Neural crest cell (in vitro differentiated cells): ENCODE results near the gene NR3C2. TPM values are rescaled to one million over a fixed set of nuclear protein-coding genes. Genes with fewer than 3 reads are reported as not detected.

ENCODE experiments used
- DNase-seq: peaks from one replicate; pipeline ENCODE4 v3.0.0; 2021; ENCODE audit warnings: low read depth, mixed read lengths, low spot score
- H3K27ac Mint-ChIP-seq: one replicate; pipeline ENCODE4 v1.8.0; 2021; ENCODE audit warnings: mild to moderate bottlenecking, mixed read lengths; ENCODE audit not compliant: unreplicated experiment
- H3K27me3 Mint-ChIP-seq: 2 replicates; pipeline ENCODE4 v1.8.0; 2021; ENCODE audit warnings: low read depth, mild to moderate bottlenecking, mixed read lengths
- H3K36me3 Mint-ChIP-seq: 2 replicates; pipeline ENCODE4 v1.8.0; 2021; ENCODE audit warnings: low read depth, mild to moderate bottlenecking, mixed read lengths
- H3K4me1 Mint-ChIP-seq: 2 replicates; pipeline ENCODE4 v1.8.0; 2021; ENCODE audit warnings: mixed read lengths
- H3K4me3 Mint-ChIP-seq: one replicate; pipeline ENCODE4 v1.8.0; 2021; ENCODE audit warnings: mild to moderate bottlenecking, mixed read lengths
- H3K9me3 Mint-ChIP-seq: 2 replicates; pipeline ENCODE4 v1.8.0; 2021; ENCODE audit warnings: mixed read lengths
- total RNA-seq: library from RNA; stranded (reverse); gene quantifications from 2 replicates; pipeline ENCODE4 v1.2.1, GENCODE V29; 2021
- TF ChIP-seq, protein P1 (sequence below): fragments of 200-600 bp; sonication (generic); conservative IDR thresholded peaks from 2 replicates; pipeline ENCODE4 v1.5.0; 2021; ENCODE audit warnings: antibody characterized with exemption, mild to moderate bottlenecking

The NR3C2 gene
- total RNA-seq, 1 donor from 2014 or later: 0.21 TPM

DNA sequence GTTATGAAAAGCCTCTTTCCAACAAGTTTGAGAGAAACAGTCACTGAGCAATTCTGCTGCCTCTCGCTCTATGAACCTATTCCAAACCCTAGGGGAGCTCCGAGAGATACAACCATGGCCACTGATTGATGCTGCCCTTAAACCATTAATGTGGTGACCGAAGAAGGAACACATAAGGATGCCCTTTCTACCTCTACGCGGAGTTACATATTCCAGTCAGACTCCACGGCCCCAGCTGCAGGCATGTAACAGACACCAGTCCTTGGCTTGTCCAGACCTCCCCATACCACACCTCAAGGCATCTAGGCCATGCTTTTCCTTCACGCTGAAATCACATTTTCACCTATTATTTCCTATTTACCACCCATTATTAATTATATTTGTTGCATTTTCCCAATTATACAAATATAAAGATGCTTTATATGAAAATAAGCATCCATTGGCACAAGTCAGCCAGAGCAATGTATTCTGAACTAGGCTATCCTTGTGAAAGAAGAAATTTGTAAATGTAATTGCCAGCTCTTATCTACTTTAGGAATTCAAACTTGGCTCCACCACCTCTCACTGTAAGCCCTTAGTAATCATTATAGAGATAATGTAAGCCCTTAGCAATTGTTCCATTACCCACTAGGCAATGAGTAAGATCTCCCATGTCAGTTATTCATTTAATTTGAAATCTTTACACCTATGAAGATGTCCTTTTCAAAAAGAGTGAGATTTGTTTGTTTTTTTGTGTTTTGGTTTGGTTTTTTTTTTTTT, 338.4 kb downstream of the NR3C2 start:
- Mint-ChIP-seq H3K4me1 (peaks cover 16% of the 10 kb centered on the region), H3K4me3 (no peak overlapping the region), H3K36me3 (peaks cover 2% of the 10 kb centered on the region), H3K27me3 (no peaks in the 10 kb centered on the region), H3K9me3 (peaks cover 6% of the 10 kb centered on the region), H3K27ac (no peak overlapping the region)
- TF ChIP-seq, protein P1, sequence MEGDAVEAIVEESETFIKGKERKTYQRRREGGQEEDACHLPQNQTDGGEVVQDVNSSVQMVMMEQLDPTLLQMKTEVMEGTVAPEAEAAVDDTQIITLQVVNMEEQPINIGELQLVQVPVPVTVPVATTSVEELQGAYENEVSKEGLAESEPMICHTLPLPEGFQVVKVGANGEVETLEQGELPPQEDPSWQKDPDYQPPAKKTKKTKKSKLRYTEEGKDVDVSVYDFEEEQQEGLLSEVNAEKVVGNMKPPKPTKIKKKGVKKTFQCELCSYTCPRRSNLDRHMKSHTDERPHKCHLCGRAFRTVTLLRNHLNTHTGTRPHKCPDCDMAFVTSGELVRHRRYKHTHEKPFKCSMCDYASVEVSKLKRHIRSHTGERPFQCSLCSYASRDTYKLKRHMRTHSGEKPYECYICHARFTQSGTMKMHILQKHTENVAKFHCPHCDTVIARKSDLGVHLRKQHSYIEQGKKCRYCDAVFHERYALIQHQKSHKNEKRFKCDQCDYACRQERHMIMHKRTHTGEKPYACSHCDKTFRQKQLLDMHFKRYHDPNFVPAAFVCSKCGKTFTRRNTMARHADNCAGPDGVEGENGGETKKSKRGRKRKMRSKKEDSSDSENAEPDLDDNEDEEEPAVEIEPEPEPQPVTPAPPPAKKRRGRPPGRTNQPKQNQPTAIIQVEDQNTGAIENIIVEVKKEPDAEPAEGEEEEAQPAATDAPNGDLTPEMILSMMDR: no peak
- no peak for DNase-seq

DNA sequence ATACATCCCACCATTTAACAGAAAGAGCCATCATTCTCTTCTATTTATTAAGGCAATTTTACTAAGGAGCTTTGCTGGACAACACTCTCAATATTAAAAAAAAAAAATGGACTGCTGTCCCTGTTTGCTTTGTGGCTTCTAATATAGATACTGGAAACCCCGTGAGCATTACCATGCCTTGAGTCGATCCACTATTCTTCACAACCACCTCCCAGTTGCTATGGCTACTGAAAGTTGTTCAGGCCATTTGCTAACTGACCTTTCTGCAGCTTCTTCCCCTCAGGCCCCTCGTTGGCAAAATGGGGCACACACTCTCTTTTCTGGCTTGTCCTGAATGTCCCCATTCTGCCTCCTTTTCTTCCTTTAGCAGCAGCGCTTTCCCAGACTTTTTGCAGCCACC, 340.4 kb downstream of the NR3C2 start:
- peaks cover 2% of the 10 kb centered on the region for H3K36me3 Mint-ChIP-seq
- H3K27ac Mint-ChIP-seq: no peak overlapping the region
- no peaks in the 10 kb centered on the region for H3K27me3 Mint-ChIP-seq
- H3K9me3 Mint-ChIP-seq: peaks cover 3% of the 10 kb centered on the region
- H3K4me1 Mint-ChIP-seq: peaks cover 16% of the 10 kb centered on the region
- H3K4me3 Mint-ChIP-seq: no peak overlapping the region
- no peak for DNase-seq
- TF ChIP-seq, protein P1: no peak

DNA sequence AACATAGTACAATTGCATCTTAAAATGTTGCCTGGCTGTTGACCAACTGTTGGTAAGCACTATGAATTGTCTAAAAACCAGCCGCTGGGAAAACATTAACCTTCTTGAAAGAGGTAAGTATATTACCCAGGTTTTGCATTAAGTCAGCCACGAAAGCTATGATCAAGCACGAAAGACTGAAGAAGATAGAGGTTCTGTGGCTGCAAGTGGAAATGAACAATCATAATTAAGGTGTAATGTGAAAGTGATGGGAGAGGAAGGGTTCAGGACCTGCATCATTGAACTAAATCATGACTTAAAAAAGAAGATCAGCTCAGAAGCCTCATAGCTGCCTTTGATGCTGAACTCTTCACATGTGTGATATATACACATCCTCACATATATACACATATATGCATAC, 341.0 kb downstream of the NR3C2 start:
- H3K36me3 Mint-ChIP-seq: peaks cover 2% of the 10 kb centered on the region
- no peak overlapping the region for H3K4me3 Mint-ChIP-seq
- TF ChIP-seq, protein P1: no peak
- H3K27me3 Mint-ChIP-seq: no peaks in the 10 kb centered on the region
- no peak overlapping the region for H3K27ac Mint-ChIP-seq
- H3K9me3 Mint-ChIP-seq: peaks cover 3% of the 10 kb centered on the region
- no peak for DNase-seq
- H3K4me1 Mint-ChIP-seq: peaks cover 16% of the 10 kb centered on the region

DNA sequence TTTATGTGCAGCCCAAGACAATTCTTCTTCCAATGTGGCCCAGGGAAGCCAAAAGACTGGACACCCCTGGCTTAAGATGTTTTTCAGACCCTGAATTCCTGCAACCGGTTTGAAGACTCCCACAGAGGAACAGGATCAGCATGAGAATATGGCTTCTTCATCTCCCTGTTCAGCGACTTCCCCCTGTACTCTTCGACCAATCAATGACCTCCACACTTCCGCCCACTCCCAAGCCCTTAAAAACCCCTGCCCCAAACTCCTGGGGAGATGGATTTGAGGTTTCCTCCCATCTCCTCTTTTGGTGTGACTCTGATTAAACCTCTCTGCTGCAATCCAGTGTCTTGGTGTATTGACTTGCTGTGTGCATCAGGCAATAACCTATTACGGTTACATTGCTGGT, 344.4 kb downstream of the NR3C2 start:
- H3K4me3 Mint-ChIP-seq: no peak overlapping the region
- no peaks in the 10 kb centered on the region for H3K36me3 Mint-ChIP-seq
- peaks cover under 1% of the 10 kb centered on the region for H3K9me3 Mint-ChIP-seq
- TF ChIP-seq, protein P1: no peak
- no peak overlapping the region for H3K27ac Mint-ChIP-seq
- DNase-seq: no peak
- H3K4me1 Mint-ChIP-seq: peaks cover 16% of the 10 kb centered on the region
- no peaks in the 10 kb centered on the region for H3K27me3 Mint-ChIP-seq

DNA sequence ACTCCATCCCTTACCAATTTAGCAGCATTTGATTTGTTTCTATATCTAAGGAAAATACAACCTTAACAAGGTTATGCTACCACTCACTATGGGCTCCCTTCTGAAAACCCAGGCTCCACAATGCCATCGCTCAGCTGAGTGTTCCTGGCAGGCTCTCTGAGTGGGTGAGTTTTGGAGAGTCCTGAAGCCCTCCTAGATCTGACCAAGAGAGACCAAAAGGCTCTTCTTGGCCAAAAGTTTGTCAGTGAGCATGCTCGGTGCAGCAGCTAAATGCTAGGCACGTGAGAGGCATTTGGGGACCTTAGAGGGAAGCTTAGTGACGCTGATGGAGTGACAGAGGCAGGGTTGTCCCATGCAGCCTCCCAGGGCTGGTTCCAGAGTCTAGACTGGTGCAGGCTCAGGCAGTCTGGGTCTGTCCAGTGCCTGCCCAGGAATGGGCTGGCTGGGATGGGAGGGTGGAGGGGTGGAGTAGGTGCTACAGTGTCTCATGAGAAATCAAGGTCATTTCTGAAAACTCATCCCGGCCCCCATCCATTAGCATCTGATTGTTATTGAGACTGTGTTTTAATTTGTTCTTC, 346.8 kb downstream of the NR3C2 start:
- no peak for DNase-seq
- Mint-ChIP-seq H3K27me3 (no peaks in the 10 kb centered on the region), H3K4me1 (no peaks in the 10 kb centered on the region), H3K9me3 (no peaks in the 10 kb centered on the region), H3K27ac (no peak overlapping the region), H3K4me3 (no peak overlapping the region), H3K36me3 (no peaks in the 10 kb centered on the region)
- TF ChIP-seq, protein P1: no peak
